HK-2 (cell line): ENCODE measurements around the gene AATF.

ENCODE experiments used
- DNase-seq: peaks from one replicate; pipeline ENCODE4 v3.0.0-alpha.2; 2018; ENCODE audit not compliant: unreplicated experiment

Gene AATF

GRCh38 chr17:36930583-36930900, 18.2 kb upstream of the AATF start:
- DNase-seq, result no peak

- DNase-seq, result no peak
Observed at GRCh38 chr17:36931096-36931696, 17.6 kb upstream of the AATF start.

DNA sequence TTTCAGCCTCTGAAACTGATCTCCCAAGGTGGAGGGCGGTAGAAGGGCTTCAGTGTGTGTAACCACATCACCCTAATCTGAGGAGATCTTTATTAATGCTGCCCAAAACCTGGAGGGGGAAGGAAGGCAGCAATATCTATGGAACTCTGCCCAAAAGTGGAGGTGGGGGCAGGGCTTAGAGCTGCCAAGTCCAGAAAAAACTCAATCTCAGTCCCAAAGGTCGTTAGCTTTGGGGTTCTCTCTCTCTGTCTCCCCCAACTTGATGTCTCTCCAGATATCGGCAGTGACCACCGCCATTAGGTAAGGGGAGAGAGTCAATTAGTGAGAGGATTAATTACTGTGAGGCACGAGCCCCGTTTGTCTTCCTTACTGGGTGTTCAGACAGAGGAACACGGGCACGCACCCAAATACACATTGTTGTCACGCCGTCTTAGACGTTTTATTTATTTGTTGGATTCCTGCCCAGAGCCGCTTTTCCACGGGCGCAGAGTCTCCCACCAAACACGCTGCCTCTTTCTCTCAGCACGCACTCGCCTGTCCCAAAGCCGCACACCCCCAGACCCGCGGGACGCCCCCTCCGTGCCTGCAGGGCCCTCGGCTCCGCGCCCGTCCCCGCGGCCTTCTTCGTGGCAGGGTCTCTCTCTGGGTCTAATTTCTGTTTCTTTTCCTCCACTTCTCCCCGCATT, 16.9 kb upstream of the AATF start:
- no peak for DNase-seq

DNA sequence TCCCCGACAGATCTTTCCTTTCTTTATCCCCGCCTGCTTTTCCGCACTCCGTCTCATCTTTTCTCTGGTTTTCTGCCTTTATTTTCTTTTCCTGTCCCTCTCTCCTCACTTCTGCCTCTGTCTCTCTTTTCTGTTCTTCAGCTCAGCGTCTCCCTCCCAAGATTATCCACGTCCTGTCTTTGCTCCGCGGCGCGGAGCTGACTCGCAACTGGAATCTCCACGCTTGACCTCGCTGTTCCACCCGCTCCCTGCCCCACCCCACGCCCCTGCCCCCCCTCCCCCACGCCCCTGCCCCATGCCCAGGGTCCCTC, 16.4 kb upstream of the AATF start:
- DNase-seq, result no peak

DNA sequence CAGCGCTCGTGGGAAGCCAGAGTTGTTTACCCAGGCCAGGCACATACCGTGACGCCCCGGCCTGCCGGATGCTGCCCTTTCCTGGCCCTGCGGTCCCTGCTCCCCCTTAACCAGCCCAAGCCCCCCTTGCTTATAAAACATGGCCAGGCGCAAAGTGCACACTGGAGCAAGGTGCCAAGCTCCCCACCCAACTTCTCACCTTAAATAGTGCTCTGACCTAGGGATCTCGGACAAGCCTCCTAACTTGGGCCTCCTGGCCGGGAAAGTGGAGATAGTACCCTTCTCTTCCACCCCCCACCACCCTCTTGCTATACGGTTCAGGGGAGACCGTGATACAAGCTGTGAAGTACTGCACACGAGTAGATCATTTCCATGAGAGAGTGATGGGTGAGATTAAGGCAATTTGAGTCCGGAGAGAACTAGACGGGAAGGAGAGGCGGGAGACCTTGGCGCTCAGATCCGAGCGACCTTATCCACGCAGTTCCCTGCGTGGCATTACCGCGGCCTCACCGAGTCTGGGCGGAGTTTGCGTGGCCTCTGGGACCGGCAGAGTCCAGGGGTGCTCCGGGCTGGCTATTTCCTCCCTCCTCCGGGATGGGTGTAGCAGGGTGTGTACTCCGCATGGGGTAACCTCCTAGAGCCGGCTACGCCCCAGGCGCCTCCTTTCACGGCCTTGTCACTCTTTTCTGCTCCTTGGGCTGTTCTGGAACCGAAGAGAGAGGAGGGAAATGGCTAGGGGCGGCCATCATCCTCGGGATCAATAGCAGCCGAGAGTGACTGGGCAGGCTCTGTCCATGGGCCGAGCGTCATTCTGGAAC, 15.9 kb upstream of the AATF start:
- no peak for DNase-seq

- DNase-seq, result no peak
Observed at GRCh38 chr17:36933512-36934143, 15.1 kb upstream of the AATF start.

DNA sequence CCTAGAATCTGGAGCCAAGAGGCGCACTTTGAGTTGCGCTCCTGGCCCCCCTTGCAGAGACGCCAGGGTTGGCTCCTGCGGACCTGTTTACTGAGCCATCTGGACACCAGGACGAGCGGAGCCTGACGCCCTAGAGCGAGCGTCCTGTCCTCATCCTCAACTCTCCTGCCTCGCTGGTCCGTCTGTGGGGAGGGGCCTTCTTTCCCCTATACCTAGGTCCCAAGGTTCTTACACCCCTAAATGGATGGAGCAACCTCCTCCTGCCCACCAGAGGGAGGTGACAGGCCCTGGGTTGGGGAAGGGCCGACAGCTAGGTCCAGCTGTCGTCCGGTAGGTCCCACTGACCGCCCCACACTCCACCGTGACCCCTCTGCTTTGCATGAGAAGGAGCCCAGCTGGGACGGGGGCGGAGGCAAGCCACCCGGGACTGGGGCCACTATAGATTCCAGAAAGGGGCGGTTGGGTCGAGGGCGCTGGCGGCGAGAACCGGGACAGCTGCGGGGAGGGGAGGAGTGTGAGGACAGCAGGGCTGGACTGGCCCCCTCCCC, 14.5 kb upstream of the AATF start:
- DNase-seq, result no peak

DNA sequence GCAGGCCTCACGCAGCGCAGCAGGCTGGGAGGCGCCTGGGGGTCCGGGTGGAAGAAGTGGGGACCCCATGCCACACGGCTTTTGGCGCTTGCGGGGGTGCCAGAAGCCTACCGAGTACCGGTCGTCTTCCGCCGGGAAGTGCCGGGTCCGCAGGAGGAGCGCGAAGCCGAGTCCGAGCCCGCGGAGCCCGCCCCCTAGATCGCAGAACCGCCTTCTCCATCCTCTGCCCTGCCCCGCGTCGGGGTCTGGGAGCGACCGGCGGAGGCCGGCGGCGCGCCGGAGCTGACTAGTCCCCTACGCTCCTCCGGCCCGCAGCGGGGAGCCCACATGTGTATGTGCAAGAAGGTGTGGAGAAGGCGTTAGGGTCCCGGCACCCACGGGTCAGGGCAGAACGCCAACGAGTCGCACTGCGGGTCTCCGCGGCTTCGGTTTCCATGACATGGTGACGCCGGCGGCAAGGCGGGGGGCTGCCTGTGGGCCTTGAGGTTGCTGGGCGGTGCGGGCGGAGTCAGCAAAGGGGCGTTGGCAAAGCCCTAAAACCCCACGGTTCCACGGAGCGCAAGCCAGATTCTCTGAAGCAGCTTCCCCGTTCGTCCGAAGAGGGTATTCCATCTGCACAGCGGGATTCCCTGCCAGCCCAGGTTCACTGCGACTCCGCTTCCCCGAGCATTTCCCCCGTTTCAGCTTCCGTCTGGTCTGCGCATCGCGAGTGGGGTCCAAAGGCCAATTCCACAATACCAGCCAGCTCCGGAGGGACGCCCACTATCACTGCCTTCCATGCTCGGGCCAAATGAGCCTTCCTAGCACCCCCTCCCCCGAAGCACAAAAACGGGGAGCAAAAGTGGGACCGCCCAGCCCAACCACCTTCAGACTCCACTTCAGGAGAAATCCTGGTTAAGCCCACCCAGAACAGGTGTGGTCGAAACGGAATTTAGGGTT, 13.8 kb upstream of the AATF start:
- no peak for DNase-seq

DNA sequence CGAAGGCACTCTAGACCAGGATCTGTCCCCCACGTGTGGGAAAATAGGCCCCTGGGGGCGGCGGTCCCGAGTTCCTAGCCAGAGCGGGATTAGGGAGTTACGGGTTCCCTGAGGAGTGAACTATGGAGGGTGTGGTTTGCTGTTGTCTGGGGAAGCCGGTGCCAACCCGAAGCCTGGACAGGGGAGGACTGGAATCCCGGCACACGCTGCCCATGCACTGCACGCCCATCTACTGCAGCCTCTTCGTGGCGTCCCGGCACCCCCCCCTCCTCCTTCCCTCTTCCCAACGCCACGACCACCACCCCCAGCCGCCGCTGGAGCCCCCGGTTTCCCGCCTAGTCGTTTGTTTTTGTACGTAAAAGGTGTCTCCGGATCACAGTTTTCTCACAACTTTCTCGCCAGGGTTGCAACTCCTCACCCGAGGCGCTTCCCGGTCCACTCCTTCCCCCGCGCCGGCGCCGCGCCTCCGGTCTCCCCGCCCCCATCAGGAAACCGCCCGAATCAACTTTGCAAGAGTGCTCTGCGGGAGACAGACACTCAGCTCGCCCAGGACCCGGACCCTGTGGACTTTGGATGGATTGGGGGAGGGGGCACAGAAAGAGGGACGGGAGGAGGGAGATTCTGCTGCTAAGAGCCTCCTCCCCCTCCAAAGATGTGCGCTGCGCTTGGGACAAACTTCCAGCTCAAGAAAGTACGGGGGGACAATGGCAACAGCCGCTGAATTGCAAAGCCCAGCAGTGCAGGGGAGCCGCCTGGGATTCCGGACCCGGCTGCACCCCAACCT, 12.9 kb upstream of the AATF start:
- DNase-seq, result peak; percentile 59

DNA sequence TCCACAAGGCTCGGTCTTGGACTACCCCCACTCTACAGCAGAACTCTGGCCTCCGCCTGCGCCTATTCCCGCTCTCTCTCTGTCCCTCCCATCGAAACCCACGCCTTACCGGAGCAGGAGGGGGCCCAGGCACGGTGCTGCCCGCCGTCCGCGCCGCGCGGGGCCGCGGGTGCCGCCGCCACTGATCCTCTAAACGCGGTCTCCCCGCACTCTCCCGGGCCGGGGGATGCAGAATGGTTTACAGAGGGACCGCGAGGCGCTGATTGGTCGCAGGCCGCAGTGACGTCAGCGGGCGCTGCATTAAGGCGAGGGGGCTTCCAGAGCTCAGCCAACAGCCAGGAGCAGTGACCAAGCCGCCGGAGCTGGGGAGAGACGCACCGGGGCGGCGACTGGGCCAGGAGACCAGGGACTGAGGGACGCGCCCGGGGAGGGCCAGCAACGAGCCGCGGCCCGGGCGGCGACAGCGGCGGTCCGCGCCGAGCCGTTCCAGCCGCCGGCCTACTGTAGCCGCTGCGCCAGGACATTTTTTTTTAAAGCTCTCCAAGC, 12.2 kb upstream of the AATF start:
- peak; percentile 88 for DNase-seq

DNA sequence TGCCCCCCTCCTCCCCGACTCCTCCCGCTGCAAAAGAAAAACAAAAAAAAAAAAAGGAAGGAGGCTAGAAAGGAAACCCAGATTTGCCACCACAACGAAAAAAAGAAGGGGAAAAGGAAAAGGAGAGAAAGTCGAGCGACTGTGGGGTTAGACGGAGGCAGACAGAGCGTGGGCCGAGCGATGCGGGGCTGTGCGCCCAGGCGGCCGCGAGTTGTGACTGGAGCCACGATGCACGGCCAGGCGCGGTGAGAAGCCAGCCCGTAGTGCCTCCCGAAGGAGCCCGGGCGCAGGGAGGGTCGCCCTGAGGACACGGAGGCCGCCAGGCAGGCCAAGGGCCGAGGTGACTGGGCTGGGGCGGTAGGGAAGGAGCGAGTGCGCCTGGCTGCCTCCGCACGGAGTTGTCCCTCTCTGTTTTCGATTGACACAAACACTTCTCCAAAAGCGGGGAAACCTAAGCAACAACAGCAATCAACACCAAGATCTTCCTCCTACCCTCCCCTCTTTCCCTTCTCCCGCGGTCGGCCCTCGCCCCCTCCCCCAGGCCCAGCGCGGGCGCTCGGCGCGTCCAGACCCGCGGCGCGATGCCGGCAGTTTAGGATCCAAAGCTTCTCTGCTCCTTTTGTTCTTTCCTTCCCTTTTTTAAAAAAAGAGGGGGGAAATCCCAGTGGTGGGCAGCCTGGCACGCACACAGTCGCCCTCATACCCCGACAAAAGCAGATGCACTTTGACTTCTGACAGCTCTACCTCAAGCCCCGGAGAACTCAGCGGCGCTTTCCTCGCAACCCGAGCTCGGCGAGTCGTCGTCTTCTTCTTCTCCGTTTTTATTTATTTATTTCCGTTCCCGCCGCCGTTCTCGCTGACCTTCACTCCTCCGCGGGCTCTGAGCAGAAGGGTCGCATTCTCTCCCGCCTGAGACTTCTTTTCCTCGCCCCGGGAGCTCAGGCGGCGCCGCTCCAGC, 11.5 kb upstream of the AATF start, which contains the start of gene LHX1:
TSS of gene LHX1 (plus strand) at position 475 of the 958 bp plus-strand sequence. CDS start 723 bp downstream, outside the sequence.
- DNase-seq, result peak; percentile 35

- DNase-seq, result peak; percentile 77
Observed at GRCh38 chr17:36937959-36938565, 10.7 kb upstream of the AATF start.

DNA sequence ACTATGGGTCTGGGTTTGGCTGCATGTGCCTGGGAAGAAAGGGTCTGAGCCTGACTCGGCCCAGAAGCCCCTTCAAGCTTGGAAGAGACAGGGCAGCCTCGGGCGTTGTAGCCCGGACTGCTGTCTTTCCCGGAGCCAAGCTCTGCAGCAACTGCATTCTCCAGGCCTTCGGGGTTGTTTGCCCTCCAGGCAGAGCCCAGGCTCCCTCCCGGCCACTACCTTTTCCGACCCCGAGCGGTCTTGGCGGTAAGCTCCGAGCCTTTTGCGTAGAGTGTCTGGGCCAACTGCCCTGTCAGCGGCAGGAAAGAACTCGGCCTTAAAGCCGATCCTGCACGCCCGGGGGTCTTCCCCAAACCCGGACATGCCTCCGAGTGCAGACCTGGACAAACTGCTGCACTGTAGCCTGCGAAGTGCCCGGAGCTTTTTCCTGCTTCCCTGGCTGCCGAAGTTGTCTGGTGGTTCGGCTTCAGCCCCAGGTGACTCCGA, 10.1 kb upstream of the AATF start:
- peak; percentile 45 for DNase-seq

GRCh38 chr17:36939052-36939801, 9.5 kb upstream of the AATF start:
- peak; percentile 36 for DNase-seq

GRCh38 chr17:36939802-36940312, 8.9 kb upstream of the AATF start:
- no peak for DNase-seq

- DNase-seq, result no peak
Observed at GRCh38 chr17:36940313-36941264, 8.2 kb upstream of the AATF start.
